ENCODE measurements around the gene TSC2. TPM values are rescaled to one million over a fixed set of nuclear protein-coding genes. Genes with fewer than 3 reads are reported as not detected.
"Not testable (repeated sequence)": the region's sequence is repeated elsewhere in the genome, so short reads cannot be mapped to it uniquely, and the experiment has no call there.

The TSC2 gene
- total RNA-seq, 2 donors from 2014 or later: 75.3 to 143 TPM

GRCh38 chr16:2008631-2009163 is 39.1 kb upstream of the TSC2 start:
- no peaks in the 10 kb centered on the region for H3K36me3 ChIP-seq
- H3K9me3 ChIP-seq: no peaks in the 10 kb centered on the region
- no peak for TF ChIP-seq CTCF (IDR thresholded peaks at IDR 0.05)
- H3K4me1 ChIP-seq: peaks cover 31% of the 10 kb centered on the region
- H3K27ac ChIP-seq: peak overlapping the region; percentile 72
- intact Hi-C loops (cut with DNase I): no loop called here
- H3K27me3 ChIP-seq: no peaks in the 10 kb centered on the region
- peak overlapping the region; percentile 95 for H3K4me3 ChIP-seq
- peak overlapping the region; percentile 98 for H3K9ac ChIP-seq (ENCODE audit: low read depth in 2 of 2, low read length in 2 of 2)
- peak; percentile 52 for DNase-seq

- H3K9me3 ChIP-seq: no peaks in the 10 kb centered on the region
- no peak for TF ChIP-seq CTCF (IDR thresholded peaks at IDR 0.05)
- H3K9ac ChIP-seq (ENCODE audit: low read depth in 2 of 2, low read length in 2 of 2): peak overlapping the region; percentile 98
- intact Hi-C loops (cut with DNase I): no loop called here
- H3K27ac ChIP-seq: peak overlapping the region; percentile 72
- H3K36me3 ChIP-seq: no peaks in the 10 kb centered on the region
- peak overlapping the region; percentile 95 for H3K4me3 ChIP-seq
- H3K4me1 ChIP-seq: peaks cover 27% of the 10 kb centered on the region
- H3K27me3 ChIP-seq: no peaks in the 10 kb centered on the region
- no peak for DNase-seq
Measured at GRCh38 chr16:2009164-2009711, 38.5 kb upstream of the TSC2 start.

GRCh38 chr16:2009791-2010510 is 37.8 kb upstream of the TSC2 start, which contains the start of gene ZNF598:
Gene ZNF598, minus strand, starts transcription at chr16:2009821.
- intact Hi-C loops (cut with DNase I): no loop called here
- no peak for TF ChIP-seq CTCF (IDR thresholded peaks at IDR 0.05)
- H3K36me3 ChIP-seq: no peaks in the 10 kb centered on the region
- H3K27me3 ChIP-seq: no peaks in the 10 kb centered on the region
- H3K9me3 ChIP-seq: no peaks in the 10 kb centered on the region
- H3K4me1 ChIP-seq: peaks cover 20% of the 10 kb centered on the region
- peak; percentile 79 for DNase-seq
- peak within 1 kb of the TSS; percentile 88 for H3K27ac ChIP-seq
- peak within 1 kb of the TSS; percentile 95 for H3K4me3 ChIP-seq
- H3K9ac ChIP-seq (ENCODE audit: low read depth in 2 of 2, low read length in 2 of 2): peak within 1 kb of the TSS; percentile 98

GRCh38 chr16:2011726-2012125 is 36.1 kb upstream of the TSC2 start:
- H3K9me3 ChIP-seq; DNase-seq; H3K4me3 ChIP-seq; H3K27ac ChIP-seq; H3K36me3 ChIP-seq; H3K9ac ChIP-seq (ENCODE audit: low read depth in 2 of 2, low read length in 2 of 2); intact Hi-C loops (cut with DNase I); H3K27me3 ChIP-seq: not testable (repeated sequence)
- H3K4me1 ChIP-seq: peaks cover 16% of the 10 kb centered on the region

- Histone ChIP-seq H3K36me3 (no peaks in the 10 kb centered on the region), H3K27me3 (no peaks in the 10 kb centered on the region), H3K9me3 (no peaks in the 10 kb centered on the region), H3K4me1 (peaks cover 2% of the 10 kb centered on the region), H3K4me3 (no peak overlapping the region), H3K27ac (no peak overlapping the region), H3K9ac (ENCODE audit: low read depth in 2 of 2, low read length in 2 of 2) (no peak overlapping the region)
- TF ChIP-seq CTCF (IDR thresholded peaks at IDR 0.05): no peak
- no peak for DNase-seq
- intact Hi-C loops (cut with DNase I): no loop called here
Measured at GRCh38 chr16:2013527-2013926, 34.3 kb upstream of the TSC2 start.

Data from colonic mucosa (tissue), 4 donors.